SW480 (cell line): Measurements from ENCODE around the gene PTPRT.
"Not testable (repeated sequence)": the region's sequence is repeated elsewhere in the genome, so short reads cannot be mapped to it uniquely, and the experiment has no call there.

Source experiments
- DNase-seq: peaks from one replicate; pipeline ENCODE4 v3.0.0-alpha.2; 2016; ENCODE audit warnings: low spot score

The PTPRT gene

GRCh38 chr20:43187476-43188233 is 2.1 kb downstream of the PTPRT start:
- peak; percentile 68 for DNase-seq

DNA sequence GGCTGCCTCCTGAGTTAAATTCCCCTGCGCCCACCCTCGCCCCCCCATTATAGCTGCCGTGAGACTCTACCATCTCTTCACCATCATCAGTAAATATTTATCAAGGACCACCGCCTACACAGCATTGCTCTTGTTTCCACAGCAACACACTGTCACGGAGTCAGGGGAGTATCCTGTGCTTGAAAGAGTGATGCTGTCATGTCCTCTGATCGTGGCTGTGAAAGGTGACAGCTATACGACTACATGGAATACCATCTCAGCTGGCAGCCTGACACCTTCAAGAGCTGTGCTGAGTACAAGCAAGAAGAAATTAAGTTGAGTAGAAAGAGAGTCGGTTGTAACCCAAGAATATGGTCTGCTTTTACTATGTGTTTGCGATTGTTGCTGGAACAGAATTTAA is 3.4 kb downstream of the PTPRT start:
- DNase-seq: no peak

DNA sequence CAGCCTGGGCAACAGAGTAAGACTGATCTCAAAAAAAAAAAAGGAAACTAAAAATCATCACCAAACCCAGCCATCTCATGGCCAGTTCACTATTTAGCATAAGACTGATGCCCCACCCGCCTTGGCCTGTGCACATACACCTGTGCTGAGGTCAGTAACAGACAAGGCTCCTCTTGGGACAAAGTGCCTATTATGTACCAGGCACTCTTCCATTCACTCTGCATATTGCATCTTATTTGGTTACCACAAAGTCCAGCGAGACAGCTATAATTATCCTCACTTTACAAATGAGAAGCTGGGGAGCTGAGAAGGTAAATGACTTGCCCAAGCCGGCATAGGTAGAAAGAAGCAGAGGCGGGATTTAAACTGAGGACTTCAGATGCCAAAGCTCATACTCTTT is 3.8 kb downstream of the PTPRT start:
- no peak for DNase-seq

GRCh38 chr20:43183536-43184070 is 6.1 kb downstream of the PTPRT start:
- no peak for DNase-seq

DNA sequence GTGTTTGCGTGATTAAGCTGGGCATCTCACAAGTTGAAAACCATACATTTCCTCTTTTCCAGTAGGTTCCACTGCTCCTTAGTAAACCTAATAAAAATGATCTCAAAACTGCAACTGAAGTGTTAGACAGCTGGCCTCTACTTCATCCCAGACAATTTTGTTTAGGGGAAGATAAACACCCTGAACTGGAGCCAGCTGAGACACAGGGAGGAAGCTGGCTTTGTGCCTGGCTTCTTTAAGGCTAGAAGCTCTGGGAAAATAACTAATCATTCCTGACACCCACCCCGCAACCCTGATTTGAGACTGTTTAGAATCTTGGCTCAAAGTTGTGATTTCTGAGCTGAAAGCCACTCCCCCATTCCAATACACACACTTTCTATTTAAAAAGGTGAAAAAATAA is 11.6 kb downstream of the PTPRT start:
- DNase-seq: no peak

- DNase-seq: no peak
Measured at GRCh38 chr20:43176726-43177125, 13.0 kb downstream of the PTPRT start.

DNA sequence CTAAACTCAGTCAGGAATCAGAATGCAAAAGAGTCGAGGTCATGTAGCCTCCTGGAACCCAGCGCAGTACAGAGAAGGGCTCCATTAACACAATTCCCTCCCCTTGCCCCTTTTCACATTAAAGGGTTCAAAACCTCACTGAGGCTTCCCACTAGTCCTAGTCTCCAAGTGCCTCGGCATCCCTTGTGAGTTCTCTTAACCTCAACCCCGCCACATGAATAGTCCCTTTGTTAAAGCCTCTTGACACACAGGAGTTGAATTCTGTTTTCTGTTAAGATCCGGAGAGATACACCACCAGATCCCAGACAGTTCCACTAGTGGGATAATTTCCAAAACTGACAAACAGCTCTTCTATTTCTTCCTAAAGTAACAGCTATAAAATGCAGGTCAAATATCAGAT is 17.8 kb downstream of the PTPRT start:
- DNase-seq: no peak

- no peak for DNase-seq
Measured at GRCh38 chr20:43170771-43171170, 18.9 kb downstream of the PTPRT start.

- DNase-seq: no peak
Measured at GRCh38 chr20:43167615-43168014, 22.1 kb downstream of the PTPRT start.

DNA sequence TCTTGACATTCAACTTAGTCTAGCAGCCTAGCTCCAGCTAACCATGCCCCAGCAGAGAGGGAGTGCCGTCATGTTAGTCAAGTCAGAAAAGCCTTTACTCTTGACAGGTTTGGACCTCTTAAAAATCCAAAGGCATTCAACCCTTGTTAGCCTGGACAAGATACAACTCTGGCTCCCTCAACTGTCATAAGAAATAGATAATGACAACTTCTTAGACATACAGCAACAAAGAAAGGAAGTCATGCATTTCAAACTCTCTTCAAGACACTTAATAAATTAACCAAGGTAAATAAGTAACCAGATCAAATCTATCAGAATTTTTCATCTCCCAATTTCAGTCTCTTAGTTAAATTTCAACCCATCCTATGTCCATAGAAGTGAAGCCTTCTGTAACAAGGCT is 22.7 kb downstream of the PTPRT start:
- DNase-seq: no peak

DNA sequence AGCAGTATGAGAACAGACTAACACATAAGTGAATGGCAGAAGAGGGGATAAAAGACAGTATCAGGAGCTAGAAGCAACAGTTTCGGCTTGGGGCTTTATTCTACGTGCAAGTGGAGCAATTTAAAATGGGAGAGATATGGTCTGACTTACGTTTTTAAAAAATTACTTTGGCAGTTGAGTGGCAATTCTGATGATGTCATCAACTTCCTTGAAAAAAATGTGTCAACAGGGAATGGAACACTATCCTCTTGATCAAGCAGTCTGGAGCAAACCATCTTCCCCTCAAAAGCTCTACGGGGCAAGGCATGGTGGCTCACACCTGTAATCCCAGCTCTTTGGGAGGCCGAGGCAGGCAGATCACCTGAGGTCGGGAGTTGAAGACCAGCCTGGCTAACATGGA is 24.1 kb downstream of the PTPRT start:
- DNase-seq: no peak

DNA sequence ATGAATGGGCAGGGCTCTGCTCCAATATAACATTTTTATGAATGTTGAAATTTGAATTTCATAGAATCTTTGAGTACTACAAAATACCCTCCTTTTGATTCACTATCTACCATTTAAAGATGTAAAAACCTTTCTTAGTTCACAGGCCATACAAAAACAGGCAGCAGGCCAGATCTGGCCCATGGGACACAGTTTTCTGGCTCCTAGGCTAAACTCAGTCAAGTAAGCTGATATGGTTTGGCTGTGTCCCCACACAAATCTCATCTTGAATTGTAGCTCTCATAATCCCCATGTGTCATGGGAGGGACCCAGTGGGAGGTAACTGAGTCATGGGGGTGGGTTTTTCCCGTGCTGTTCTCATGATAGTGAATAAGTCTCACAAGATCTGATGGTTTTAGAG is 25.0 kb downstream of the PTPRT start:
- not testable (repeated sequence) for DNase-seq

DNA sequence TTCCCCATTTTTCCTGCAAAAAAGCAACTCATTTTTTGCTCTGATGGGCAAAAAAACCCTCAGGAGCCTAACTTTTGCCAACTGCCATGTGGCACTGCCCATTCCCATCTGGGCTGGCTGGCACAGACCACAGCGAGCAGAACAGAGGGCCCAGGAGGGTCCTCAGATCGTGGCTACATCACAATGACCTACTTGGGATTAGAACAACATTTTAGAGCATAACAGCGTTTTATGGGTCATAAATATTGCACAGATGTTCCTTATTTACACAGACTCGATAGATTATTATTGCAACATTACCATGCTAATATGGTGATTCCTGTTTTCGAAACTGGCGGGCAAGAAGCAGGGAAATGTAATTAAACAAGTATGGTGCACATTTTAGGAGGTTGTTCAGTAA is 28.0 kb downstream of the PTPRT start:
- DNase-seq: no peak

DNA sequence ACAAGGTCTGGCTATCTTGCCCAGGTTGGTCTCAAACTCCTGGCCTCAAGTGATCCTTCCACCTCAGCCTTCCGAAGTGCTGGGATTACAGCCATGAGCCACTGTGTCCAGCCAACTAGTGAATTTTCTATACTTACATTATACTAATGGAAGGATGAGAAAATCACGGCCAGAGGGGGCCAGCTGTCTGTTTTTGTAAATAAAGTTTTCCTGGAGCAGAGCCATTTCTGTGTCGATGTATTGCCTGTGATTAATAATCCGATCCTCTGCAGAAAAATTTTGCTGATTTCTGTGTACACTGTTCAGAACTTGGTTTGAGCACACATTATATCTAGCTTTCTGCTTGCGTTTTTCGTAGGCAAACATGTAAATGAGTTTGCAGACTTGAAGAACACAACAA is 28.8 kb downstream of the PTPRT start:
- DNase-seq: no peak

DNA sequence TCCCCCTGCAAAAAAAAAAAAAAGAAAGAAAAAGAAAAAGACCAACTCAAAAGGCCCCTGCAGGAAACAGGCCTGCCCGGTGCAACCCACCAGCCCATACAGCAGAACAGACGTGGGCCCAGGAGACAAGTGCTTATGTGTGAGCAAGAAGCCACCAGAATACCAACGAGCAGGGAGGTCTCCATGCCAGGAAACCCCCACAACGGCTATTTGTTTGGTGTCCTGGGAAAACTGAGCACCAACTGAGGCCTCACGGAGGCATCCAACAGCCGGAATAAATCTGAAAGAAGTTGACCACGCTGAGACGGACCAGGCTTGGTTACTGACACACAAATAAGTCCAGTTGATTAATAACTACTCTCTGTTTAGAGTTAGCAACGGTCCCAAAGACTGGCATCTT is 29.7 kb downstream of the PTPRT start:
- no peak for DNase-seq

- DNase-seq: no peak
Measured at GRCh38 chr20:43155366-43156100, 34.2 kb downstream of the PTPRT start.

DNA sequence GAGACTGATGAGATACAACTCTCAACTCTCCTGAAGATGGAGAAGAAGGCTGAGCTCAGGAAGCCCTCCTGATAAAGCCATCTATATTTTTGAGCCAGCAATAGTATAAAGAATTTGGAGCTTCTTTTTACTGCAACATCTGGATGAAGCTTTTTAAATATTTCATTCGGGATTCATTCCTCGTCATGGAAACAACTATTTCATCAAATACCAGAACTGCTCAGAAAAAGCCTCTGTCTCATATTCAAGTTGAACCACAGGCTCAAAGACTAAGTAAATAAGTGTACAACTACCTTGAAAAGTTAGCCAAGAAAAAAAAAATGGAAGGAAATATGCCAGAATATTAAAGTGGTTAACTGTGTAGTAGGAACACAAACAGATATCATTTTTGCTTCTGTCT is 37.8 kb downstream of the PTPRT start:
- DNase-seq: no peak

GRCh38 chr20:43151256-43151655 is 38.5 kb downstream of the PTPRT start:
- DNase-seq: no peak

GRCh38 chr20:43140726-43141125 is 49.0 kb downstream of the PTPRT start:
- no peak for DNase-seq

GRCh38 chr20:43138061-43138770 is 51.5 kb downstream of the PTPRT start:
- peak; percentile 100 for DNase-seq

GRCh38 chr20:43137160-43137559 is 52.5 kb downstream of the PTPRT start:
- no peak for DNase-seq

DNA sequence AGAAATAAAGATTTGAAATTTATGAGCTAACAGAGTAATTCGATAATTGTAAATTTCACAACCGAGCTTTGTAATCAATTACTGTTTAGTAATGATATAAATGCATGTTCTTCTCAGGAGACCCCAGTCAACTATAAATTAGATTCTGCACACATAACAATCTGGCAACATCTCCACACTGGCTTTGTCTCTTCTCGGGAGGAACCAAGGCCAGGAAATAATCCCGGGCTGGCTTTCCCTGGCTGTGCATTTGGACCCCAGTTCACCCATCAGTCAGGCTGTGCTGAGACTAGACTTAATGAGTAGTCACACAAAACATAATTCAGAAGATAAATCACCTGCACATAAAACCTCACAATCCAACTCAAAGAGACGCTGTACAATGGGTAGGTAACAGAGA is 65.5 kb downstream of the PTPRT start:
- DNase-seq: no peak

- no peak for DNase-seq
Measured at GRCh38 chr20:43123180-43123579, 66.5 kb downstream of the PTPRT start.
